HepG2 (cell line): ENCODE data around the gene CDK3. TPM values are rescaled to one million over a fixed set of nuclear protein-coding genes. Genes with fewer than 3 reads are reported as not detected.
A peak's percentile ranks its signal among the peaks of the same experiment; 100 is the strongest.

ENCODE experiments used
- ARNT2 ChIP-seq: sonication (generic); formaldehyde crosslinking; IDR thresholded peaks from 2 replicates; pipeline ENCODE4 v1.8.0; 2022; ENCODE audit warnings: mild to moderate bottlenecking, low read depth, missing genetic modification reagents, moderate library complexity
- ELF4 ChIP-seq: sonication (generic); formaldehyde crosslinking; IDR thresholded peaks from 2 replicates; pipeline ENCODE4 v1.5.0; 2020; ENCODE audit warnings: missing genetic modification reagents, mild to moderate bottlenecking, moderate library complexity, borderline replicate concordance
- ERF ChIP-seq: IDR thresholded peaks from 2 replicates; pipeline ENCODE4 v1.6.1; 2018; ENCODE audit warnings: missing biosample characterization, missing genetic modification reagents
- GABPA ChIP-seq, 2 experiments: IDR thresholded peaks; 2 replicates each; pipeline ENCODE4 v1.6.1; 2011 to 2016; ENCODE audit warnings: low read depth in 2 of 2, low read length in 1 of 2, missing biosample characterization in 1 of 2, missing genetic modification characterization in 1 of 2
- HIVEP1 ChIP-seq: sonication (generic); formaldehyde crosslinking; IDR thresholded peaks from 2 replicates; pipeline ENCODE4 v1.4.0; 2020; ENCODE audit warnings: mild to moderate bottlenecking, missing genetic modification reagents
- HOXA7 ChIP-seq: sonication (generic); formaldehyde crosslinking; IDR thresholded peaks from 2 replicates; pipeline ENCODE4 v1.8.1; 2022; ENCODE audit warnings: mild to moderate bottlenecking, missing genetic modification reagents, moderate library complexity
- IKZF4 ChIP-seq: sonication (generic); formaldehyde crosslinking; IDR thresholded peaks from 2 replicates; pipeline ENCODE4 v1.5.1; 2020; ENCODE audit warnings: borderline replicate concordance, mild to moderate bottlenecking, low read depth, missing genetic modification reagents; ENCODE audit errors: not compliant biosample characterization
- KLF15 ChIP-seq: sonication (generic); formaldehyde crosslinking; IDR thresholded peaks from 2 replicates; pipeline ENCODE4 v1.8.1; 2023; ENCODE audit warnings: borderline replicate concordance, mild to moderate bottlenecking, inconsistent platforms, missing genetic modification reagents, mixed read lengths
- MXD4 ChIP-seq: IDR thresholded peaks from 2 replicates; pipeline ENCODE4 v1.6.1; 2016; ENCODE audit warnings: mild to moderate bottlenecking, missing biosample characterization, missing genetic modification reagents
- NFE2 ChIP-seq: sonication (generic); formaldehyde crosslinking; IDR thresholded peaks from 2 replicates; pipeline ENCODE4 v1.4.0; 2020; ENCODE audit warnings: missing genetic modification reagents
- RBM22 ChIP-seq: fragments of 200-400 bp; formaldehyde crosslinking; optimal IDR thresholded peaks from 2 replicates; pipeline ENCODE3; 2017; ENCODE audit warnings: mild to moderate bottlenecking, low read length, moderate library complexity
- RNF2 ChIP-seq: fragments of 450-650 bp; conservative IDR thresholded peaks from 2 replicates; pipeline ENCODE4 v1.6.1; 2016; ENCODE audit warnings: low read depth
- SOX13 ChIP-seq, 3 experiments: fragments of 450-650 bp in 1 of 3; sonication (generic) in 1 of 3; formaldehyde crosslinking in 1 of 3; IDR thresholded peaks in 2 of 3; conservative IDR thresholded peaks in 1 of 3; 2 replicates each; pipeline versions ENCODE4 v1.5.0 to v1.6.1; 2016 to 2020; ENCODE audit warnings: antibody characterized with exemption in 1 of 3, mild to moderate bottlenecking in 1 of 3, missing compliant biosample characterization in 1 of 3, missing genetic modification reagents in 1 of 3, moderate library complexity in 1 of 3
- SOX5 ChIP-seq: IDR thresholded peaks from 2 replicates; pipeline ENCODE4 v1.6.1; 2016; ENCODE audit warnings: borderline replicate concordance
- ZFP62 ChIP-seq: sonication (generic); formaldehyde crosslinking; IDR thresholded peaks from 2 replicates; pipeline ENCODE4 v1.4.0; 2020; ENCODE audit warnings: missing genetic modification reagents
- ZNF557 ChIP-seq: sonication (generic); formaldehyde crosslinking; IDR thresholded peaks from 2 replicates; pipeline ENCODE4 v1.4.0; 2020; ENCODE audit warnings: missing genetic modification reagents
- ZNF614 ChIP-seq: IDR thresholded peaks from 2 replicates; pipeline ENCODE4 v1.6.1; 2018; ENCODE audit warnings: missing biosample characterization, missing genetic modification reagents, inconsistent platforms, borderline replicate concordance
- ZNF737 ChIP-seq: sonication (generic); formaldehyde crosslinking; IDR thresholded peaks from 2 replicates; pipeline ENCODE4 v1.5.0; 2020; ENCODE audit warnings: missing genetic modification reagents, mild to moderate bottlenecking, borderline replicate concordance
- ZNF766 ChIP-seq: sonication (generic); formaldehyde crosslinking; IDR thresholded peaks from 2 replicates; pipeline ENCODE4 v1.5.0; 2020; ENCODE audit warnings: missing genetic modification reagents, borderline replicate concordance
- polyA plus RNA-seq, 8 experiments: library from polyadenylated mRNA; depleted of rRNA in 3 of 8; stranded (reverse) in 7 of 8; unstranded in 1 of 8; fragments of >200 nt; fragmentation: Illumina TruSeq in 4 of 8; extraction: Trizol in 4 of 8; gene quantifications; 2 replicates each; pipeline versions ENCODE4 v1.2.1 to v1.2.3, GENCODE V29; 2011 to 2016; ENCODE audit warnings: low read depth in 4 of 8, missing spikeins in 1 of 8, mixed read lengths in 1 of 8; ENCODE audit not compliant: insufficient read depth in 1 of 8
- total RNA-seq, 5 experiments: library from RNA; depleted of rRNA; stranded (reverse); fragments of >200 nt; fragmentation: Illumina TruSeq; extraction: Trizol; gene quantifications; 2 replicates each; pipeline ENCODE4 v1.2.3, GENCODE V29; 2016; ENCODE audit warnings: low read depth in 1 of 5
- TF ChIP-seq, protein P1 (sequence below): sonication (generic); formaldehyde crosslinking; IDR thresholded peaks from 2 replicates; pipeline ENCODE4 v1.9.0; 2022; ENCODE audit warnings: missing genetic modification reagents, mild to moderate bottlenecking, borderline replicate concordance
- TF ChIP-seq, protein P2 (sequence below): sonication (generic); formaldehyde crosslinking; IDR thresholded peaks from 2 replicates; pipeline ENCODE4 v1.5.1; 2020; ENCODE audit warnings: missing genetic modification reagents, mild to moderate bottlenecking, borderline replicate concordance
- TF ChIP-seq, protein P3 (sequence below): sonication (generic); formaldehyde crosslinking; IDR thresholded peaks from 2 replicates; pipeline ENCODE4 v1.5.1; 2020; ENCODE audit warnings: mild to moderate bottlenecking, moderate library complexity, missing genetic modification reagents

The CDK3 gene
- total and polyA plus RNA-seq, 2 of the 13 experiments (the other 11 are each of a cell fraction or from before 2014, with no cell fraction given): 5.8 to 11.4 TPM

- TF ChIP-seq, protein P1, sequence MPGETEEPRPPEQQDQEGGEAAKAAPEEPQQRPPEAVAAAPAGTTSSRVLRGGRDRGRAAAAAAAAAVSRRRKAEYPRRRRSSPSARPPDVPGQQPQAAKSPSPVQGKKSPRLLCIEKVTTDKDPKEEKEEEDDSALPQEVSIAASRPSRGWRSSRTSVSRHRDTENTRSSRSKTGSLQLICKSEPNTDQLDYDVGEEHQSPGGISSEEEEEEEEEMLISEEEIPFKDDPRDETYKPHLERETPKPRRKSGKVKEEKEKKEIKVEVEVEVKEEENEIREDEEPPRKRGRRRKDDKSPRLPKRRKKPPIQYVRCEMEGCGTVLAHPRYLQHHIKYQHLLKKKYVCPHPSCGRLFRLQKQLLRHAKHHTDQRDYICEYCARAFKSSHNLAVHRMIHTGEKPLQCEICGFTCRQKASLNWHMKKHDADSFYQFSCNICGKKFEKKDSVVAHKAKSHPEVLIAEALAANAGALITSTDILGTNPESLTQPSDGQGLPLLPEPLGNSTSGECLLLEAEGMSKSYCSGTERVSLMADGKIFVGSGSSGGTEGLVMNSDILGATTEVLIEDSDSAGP (CRISPR knock-in tag): peak; percentile 92
- TF ChIP-seq ARNT2 (CRISPR knock-in tag) (no peak; the same call in none of the 2 replicates), RNF2 (no peak), ZNF737 (0 out of 2 replicates have a peak, but pooled peaks have one; percentile 48), SOX5 (CRISPR knock-in tag) (peak; percentile 50; the same call in 1 of the 2 replicates), GABPA (IDR thresholded peaks at IDR 0.05; ENCODE audit: low read depth, low read length) (peak; percentile 66), GABPA (CRISPR knock-in tag; IDR thresholded peaks at IDR 0.05; ENCODE audit: low read depth) (peak; percentile 84), KLF15 (CRISPR knock-in tag) (peak; percentile 82; the same call in 1 of the 2 replicates), IKZF4 (CRISPR knock-in tag) (peak; percentile 25), ELF4 (CRISPR knock-in tag) (peak; percentile 98), HIVEP1 (CRISPR knock-in tag) (peak; percentile 93), MXD4 (CRISPR knock-in tag) (peak; percentile 85; the same call in 1 of the 2 replicates), ZNF614 (CRISPR knock-in tag) (peak; percentile 92), HOXA7 (CRISPR knock-in tag) (no peak), ZNF766 (CRISPR knock-in tag) (no peak), RBM22 (peak; percentile 74), ZNF557 (no peak; the same call in none of the 2 replicates), SOX13 (IDR thresholded peaks at IDR 0.05) (peak; percentile 42; the same call in 1 of the 2 replicates), SOX13 (CRISPR knock-in tag; conservative IDR thresholded peaks at IDR 0.05 in 1 of 2, IDR thresholded peaks at IDR 0.05 in 1 of 2) (peak in 1 of 2 experiments; percentile 74; a peak in 2 of 4 replicates), ERF (CRISPR knock-in tag) (peak; percentile 89), ZFP62 (CRISPR knock-in tag) (no peak), NFE2 (CRISPR knock-in tag) (no peak)
- TF ChIP-seq, protein P2, sequence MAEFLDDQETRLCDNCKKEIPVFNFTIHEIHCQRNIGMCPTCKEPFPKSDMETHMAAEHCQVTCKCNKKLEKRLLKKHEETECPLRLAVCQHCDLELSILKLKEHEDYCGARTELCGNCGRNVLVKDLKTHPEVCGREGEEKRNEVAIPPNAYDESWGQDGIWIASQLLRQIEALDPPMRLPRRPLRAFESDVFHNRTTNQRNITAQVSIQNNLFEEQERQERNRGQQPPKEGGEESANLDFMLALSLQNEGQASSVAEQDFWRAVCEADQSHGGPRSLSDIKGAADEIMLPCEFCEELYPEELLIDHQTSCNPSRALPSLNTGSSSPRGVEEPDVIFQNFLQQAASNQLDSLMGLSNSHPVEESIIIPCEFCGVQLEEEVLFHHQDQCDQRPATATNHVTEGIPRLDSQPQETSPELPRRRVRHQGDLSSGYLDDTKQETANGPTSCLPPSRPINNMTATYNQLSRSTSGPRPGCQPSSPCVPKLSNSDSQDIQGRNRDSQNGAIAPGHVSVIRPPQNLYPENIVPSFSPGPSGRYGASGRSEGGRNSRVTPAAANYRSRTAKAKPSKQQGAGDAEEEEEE (CRISPR knock-in tag): no peak
- TF ChIP-seq, protein P3, sequence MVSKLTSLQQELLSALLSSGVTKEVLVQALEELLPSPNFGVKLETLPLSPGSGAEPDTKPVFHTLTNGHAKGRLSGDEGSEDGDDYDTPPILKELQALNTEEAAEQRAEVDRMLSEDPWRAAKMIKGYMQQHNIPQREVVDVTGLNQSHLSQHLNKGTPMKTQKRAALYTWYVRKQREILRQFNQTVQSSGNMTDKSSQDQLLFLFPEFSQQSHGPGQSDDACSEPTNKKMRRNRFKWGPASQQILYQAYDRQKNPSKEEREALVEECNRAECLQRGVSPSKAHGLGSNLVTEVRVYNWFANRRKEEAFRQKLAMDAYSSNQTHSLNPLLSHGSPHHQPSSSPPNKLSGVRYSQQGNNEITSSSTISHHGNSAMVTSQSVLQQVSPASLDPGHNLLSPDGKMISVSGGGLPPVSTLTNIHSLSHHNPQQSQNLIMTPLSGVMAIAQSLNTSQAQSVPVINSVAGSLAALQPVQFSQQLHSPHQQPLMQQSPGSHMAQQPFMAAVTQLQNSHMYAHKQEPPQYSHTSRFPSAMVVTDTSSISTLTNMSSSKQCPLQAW (CRISPR knock-in tag): peak; percentile 77
Measured at GRCh38 chr17:75978938-75979704, 21.5 kb upstream of the CDK3 start, which contains the start of the genes ACOX1 and TEN1 (continued).
